Measurements from ENCODE around the gene ACTN1. TPM values are rescaled to one million over a fixed set of nuclear protein-coding genes. Genes with fewer than 3 reads are reported as not detected.

ACTN1 gene
- total and polyA plus RNA-seq, 2 experiments from 2014 or later = 121 to 280 TPM

DNA sequence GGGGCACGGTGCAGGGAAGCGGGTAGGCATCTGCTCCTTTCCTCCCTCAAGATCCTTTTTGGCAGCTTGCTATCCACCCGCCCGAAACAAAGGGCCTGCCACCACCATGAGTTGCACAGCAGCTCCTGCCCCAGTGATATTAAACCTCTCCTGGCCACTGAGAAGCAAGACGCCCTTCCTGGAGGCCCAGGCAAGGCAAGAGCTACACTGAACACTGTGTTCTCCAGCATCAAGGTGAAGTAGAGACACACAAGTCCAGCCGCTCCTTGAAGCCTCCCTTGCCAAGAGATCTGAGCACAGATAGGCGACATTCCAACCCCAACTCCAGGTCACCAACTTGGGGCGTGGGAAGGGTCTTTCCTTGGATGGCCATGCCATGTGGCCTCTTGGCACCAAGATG, 70.9 kb downstream of the ACTN1 start:
- Mint-ChIP-seq H3K9me3 (no peaks in the 10 kb centered on the region), H3K4me3 (no peak overlapping the region), H3K27me3 (ENCODE audit: insufficient read depth, low read depth, poor library complexity) (peaks cover 2% of the 10 kb centered on the region), H3K27ac (peak overlapping the region; percentile 52; the same call in 1 of the 2 replicates), H3K4me1 (peaks cover 7% of the 10 kb centered on the region; the same call in 2 of the 3 replicates), H3K36me3 (ENCODE audit: low read depth) (peaks cover 74% of the 10 kb centered on the region)
- Histone ChIP-seq H3K27ac (ENCODE audit: low read depth) (no peak overlapping the region), H3F3A (replicated peaks; ENCODE audit: low read depth) (no peaks in the 10 kb centered on the region; the same call in 1 of the 2 replicates), H4K20me1 (replicated peaks; ENCODE audit: insufficient read depth) (0 out of 2 replicates have a peak, but pooled peaks cover 5% of the 10 kb centered on the region), H3K36me3 (ENCODE audit: insufficient read depth) (0 out of 2 replicates have a peak, but pooled peaks cover 3% of the 10 kb centered on the region), H3K4me2 (no peak overlapping the region), H3K4me1 (ENCODE audit: insufficient read depth) (no peaks in the 10 kb centered on the region), H3K9me2 (ENCODE audit: insufficient read depth) (no peaks in the 10 kb centered on the region), H2AFZ (no peak overlapping the region), H3K79me2 (replicated peaks; ENCODE audit: insufficient read depth) (peaks cover 11% of the 10 kb centered on the region), H3K27me3 (ENCODE audit: insufficient read depth) (no peaks in the 10 kb centered on the region), H3K4me3 (no peak overlapping the region)
- ATAC-seq = no peak
- TF ChIP-seq NANOG (IDR thresholded peaks at IDR 0.05; ENCODE audit: borderline replicate concordance) (no peak), STAT1 (IDR thresholded peaks at IDR 0.05; ENCODE audit: unreplicated experiment) (no peak), POLR2AphosphoS5 (IDR thresholded peaks at IDR 0.05; ENCODE audit: low read depth) (no peak), ZNF331 (CRISPR knock-in tag; IDR thresholded peaks at IDR 0.05; ENCODE audit: low read depth) (no peak), CREB1 (CRISPR knock-in tag; IDR thresholded peaks at IDR 0.05; ENCODE audit: low read depth) (no peak), EZH2phosphoT487 (IDR thresholded peaks at IDR 0.05; ENCODE audit: unreplicated experiment) (no peak), ZNF114 (CRISPR knock-in tag; IDR thresholded peaks at IDR 0.05) (no peak)
- TF ChIP-seq, protein P1, sequence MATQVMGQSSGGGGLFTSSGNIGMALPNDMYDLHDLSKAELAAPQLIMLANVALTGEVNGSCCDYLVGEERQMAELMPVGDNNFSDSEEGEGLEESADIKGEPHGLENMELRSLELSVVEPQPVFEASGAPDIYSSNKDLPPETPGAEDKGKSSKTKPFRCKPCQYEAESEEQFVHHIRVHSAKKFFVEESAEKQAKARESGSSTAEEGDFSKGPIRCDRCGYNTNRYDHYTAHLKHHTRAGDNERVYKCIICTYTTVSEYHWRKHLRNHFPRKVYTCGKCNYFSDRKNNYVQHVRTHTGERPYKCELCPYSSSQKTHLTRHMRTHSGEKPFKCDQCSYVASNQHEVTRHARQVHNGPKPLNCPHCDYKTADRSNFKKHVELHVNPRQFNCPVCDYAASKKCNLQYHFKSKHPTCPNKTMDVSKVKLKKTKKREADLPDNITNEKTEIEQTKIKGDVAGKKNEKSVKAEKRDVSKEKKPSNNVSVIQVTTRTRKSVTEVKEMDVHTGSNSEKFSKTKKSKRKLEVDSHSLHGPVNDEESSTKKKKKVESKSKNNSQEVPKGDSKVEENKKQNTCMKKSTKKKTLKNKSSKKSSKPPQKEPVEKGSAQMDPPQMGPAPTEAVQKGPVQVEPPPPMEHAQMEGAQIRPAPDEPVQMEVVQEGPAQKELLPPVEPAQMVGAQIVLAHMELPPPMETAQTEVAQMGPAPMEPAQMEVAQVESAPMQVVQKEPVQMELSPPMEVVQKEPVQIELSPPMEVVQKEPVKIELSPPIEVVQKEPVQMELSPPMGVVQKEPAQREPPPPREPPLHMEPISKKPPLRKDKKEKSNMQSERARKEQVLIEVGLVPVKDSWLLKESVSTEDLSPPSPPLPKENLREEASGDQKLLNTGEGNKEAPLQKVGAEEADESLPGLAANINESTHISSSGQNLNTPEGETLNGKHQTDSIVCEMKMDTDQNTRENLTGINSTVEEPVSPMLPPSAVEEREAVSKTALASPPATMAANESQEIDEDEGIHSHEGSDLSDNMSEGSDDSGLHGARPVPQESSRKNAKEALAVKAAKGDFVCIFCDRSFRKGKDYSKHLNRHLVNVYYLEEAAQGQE (IDR thresholded peaks at IDR 0.05; ENCODE audit: unreplicated experiment) = no peak
- TF ChIP-seq, protein P2, sequence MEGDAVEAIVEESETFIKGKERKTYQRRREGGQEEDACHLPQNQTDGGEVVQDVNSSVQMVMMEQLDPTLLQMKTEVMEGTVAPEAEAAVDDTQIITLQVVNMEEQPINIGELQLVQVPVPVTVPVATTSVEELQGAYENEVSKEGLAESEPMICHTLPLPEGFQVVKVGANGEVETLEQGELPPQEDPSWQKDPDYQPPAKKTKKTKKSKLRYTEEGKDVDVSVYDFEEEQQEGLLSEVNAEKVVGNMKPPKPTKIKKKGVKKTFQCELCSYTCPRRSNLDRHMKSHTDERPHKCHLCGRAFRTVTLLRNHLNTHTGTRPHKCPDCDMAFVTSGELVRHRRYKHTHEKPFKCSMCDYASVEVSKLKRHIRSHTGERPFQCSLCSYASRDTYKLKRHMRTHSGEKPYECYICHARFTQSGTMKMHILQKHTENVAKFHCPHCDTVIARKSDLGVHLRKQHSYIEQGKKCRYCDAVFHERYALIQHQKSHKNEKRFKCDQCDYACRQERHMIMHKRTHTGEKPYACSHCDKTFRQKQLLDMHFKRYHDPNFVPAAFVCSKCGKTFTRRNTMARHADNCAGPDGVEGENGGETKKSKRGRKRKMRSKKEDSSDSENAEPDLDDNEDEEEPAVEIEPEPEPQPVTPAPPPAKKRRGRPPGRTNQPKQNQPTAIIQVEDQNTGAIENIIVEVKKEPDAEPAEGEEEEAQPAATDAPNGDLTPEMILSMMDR (conservative IDR thresholded peaks at IDR 0.05; ENCODE audit: low read depth in 2 of 2) = no peak
- TF ChIP-seq, protein P3, sequence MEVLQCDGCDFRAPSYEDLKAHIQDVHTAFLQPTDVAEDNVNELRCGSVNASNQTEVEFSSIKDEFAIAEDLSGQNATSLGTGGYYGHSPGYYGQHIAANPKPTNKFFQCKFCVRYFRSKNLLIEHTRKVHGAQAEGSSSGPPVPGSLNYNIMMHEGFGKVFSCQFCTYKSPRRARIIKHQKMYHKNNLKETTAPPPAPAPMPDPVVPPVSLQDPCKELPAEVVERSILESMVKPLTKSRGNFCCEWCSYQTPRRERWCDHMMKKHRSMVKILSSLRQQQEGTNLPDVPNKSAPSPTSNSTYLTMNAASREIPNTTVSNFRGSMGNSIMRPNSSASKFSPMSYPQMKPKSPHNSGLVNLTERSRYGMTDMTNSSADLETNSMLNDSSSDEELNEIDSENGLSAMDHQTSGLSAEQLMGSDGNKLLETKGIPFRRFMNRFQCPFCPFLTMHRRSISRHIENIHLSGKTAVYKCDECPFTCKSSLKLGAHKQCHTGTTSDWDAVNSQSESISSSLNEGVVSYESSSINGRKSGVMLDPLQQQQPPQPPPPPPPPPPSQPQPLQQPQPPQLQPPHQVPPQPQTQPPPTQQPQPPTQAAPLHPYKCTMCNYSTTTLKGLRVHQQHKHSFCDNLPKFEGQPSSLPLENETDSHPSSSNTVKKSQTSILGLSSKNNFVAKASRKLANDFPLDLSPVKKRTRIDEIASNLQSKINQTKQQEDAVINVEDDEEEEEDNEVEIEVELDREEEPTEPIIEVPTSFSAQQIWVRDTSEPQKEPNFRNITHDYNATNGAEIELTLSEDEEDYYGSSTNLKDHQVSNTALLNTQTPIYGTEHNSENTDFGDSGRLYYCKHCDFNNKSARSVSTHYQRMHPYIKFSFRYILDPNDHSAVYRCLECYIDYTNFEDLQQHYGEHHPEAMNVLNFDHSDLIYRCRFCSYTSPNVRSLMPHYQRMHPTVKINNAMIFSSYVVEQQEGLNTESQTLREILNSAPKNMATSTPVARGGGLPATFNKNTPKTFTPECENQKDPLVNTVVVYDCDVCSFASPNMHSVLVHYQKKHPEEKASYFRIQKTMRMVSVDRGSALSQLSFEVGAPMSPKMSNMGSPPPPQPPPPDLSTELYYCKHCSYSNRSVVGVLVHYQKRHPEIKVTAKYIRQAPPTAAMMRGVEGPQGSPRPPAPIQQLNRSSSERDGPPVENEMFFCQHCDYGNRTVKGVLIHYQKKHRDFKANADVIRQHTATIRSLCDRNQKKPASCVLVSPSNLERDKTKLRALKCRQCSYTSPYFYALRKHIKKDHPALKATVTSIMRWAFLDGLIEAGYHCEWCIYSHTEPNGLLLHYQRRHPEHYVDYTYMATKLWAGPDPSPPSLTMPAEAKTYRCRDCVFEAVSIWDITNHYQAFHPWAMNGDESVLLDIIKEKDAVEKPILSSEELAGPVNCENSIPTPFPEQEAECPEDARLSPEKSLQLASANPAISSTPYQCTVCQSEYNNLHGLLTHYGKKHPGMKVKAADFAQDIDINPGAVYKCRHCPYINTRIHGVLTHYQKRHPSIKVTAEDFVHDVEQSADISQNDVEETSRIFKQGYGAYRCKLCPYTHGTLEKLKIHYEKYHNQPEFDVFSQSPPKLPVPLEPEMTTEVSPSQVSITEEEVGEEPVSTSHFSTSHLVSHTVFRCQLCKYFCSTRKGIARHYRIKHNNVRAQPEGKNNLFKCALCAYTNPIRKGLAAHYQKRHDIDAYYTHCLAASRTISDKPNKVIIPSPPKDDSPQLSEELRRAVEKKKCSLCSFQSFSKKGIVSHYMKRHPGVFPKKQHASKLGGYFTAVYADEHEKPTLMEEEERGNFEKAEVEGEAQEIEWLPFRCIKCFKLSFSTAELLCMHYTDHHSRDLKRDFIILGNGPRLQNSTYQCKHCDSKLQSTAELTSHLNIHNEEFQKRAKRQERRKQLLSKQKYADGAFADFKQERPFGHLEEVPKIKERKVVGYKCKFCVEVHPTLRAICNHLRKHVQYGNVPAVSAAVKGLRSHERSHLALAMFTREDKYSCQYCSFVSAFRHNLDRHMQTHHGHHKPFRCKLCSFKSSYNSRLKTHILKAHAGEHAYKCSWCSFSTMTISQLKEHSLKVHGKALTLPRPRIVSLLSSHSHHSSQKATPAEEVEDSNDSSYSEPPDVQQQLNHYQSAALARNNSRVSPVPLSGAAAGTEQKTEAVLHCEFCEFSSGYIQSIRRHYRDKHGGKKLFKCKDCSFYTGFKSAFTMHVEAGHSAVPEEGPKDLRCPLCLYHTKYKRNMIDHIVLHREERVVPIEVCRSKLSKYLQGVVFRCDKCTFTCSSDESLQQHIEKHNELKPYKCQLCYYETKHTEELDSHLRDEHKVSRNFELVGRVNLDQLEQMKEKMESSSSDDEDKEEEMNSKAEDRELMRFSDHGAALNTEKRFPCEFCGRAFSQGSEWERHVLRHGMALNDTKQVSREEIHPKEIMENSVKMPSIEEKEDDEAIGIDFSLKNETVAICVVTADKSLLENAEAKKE (CRISPR knock-in tag; IDR thresholded peaks at IDR 0.05) = no peak
- TF ChIP-seq, protein P4, sequence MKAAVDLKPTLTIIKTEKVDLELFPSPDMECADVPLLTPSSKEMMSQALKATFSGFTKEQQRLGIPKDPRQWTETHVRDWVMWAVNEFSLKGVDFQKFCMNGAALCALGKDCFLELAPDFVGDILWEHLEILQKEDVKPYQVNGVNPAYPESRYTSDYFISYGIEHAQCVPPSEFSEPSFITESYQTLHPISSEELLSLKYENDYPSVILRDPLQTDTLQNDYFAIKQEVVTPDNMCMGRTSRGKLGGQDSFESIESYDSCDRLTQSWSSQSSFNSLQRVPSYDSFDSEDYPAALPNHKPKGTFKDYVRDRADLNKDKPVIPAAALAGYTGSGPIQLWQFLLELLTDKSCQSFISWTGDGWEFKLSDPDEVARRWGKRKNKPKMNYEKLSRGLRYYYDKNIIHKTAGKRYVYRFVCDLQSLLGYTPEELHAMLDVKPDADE (IDR thresholded peaks at IDR 0.05) = no peak
- DNase-seq (ENCODE audit: low spot score) = no peak
